NCI-H446 treated with DMSO at 0.1 percent for 48 hours (cell line): ENCODE measurements around the gene VEGFA.

Experiments
- DNase-seq: peaks from one replicate; lab custom pipeline; 2025; lab: John Stamatoyannopoulos, UW

VEGFA gene

DNA sequence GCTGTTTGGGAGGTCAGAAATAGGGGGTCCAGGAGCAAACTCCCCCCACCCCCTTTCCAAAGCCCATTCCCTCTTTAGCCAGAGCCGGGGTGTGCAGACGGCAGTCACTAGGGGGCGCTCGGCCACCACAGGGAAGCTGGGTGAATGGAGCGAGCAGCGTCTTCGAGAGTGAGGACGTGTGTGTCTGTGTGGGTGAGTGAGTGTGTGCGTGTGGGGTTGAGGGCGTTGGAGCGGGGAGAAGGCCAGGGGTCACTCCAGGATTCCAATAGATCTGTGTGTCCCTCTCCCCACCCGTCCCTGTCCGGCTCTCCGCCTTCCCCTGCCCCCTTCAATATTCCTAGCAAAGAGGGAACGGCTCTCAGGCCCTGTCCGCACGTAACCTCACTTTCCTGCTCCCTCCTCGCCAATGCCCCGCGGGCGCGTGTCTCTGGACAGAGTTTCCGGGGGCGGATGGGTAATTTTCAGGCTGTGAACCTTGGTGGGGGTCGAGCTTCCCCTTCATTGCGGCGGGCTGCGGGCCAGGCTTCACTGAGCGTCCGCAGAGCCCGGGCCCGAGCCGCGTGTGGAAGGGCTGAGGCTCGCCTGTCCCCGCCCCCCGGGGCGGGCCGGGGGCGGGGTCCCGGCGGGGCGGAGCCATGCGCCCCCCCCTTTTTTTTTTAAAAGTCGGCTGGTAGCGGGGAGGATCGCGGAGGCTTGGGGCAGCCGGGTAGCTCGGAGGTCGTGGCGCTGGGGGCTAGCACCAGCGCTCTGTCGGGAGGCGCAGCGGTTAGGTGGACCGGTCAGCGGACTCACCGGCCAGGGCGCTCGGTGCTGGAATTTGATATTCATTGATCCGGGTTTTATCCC lies at the start of gene VEGFA:
Gene VEGFA (plus strand): TSS at position 686 of the 846 bp plus-strand sequence.
- peak; percentile 64 for DNase-seq

GRCh38 chr6:43720999-43721398 lies 49.0 kb upstream of the VEGFA start:
- DNase-seq: no peak

- no peak for DNase-seq
These were observed 47.0 kb upstream of the VEGFA start for GRCh38 chr6:43722920-43723545.

DNA sequence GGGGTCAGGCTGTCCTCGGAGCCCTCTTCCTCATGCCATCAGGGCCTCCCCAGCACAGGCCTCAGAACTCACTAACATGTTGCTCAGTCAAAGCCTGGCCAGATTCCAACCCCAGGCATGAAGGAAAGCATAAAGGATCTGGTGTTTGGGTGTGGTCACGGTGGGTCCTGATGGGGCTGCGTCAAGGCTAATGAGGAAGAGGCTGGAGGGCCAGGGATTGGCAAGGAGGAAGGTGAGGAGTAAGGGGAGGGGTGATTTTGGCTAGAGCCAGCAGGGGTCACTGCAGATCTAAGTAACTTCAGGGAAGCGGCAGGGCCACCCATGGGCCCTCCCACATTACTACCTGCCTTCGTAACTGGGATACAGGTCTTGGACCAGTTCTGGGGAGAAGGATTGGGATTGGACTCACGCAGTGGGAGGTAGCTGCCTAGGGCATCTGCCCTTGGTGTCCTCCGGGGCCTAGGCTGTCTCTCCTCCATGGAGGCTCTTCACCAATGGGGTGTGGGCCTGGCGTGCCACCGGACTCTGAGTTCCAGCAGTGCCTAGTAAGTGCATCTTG lies 46.2 kb upstream of the VEGFA start:
- DNase-seq: no peak

DNA sequence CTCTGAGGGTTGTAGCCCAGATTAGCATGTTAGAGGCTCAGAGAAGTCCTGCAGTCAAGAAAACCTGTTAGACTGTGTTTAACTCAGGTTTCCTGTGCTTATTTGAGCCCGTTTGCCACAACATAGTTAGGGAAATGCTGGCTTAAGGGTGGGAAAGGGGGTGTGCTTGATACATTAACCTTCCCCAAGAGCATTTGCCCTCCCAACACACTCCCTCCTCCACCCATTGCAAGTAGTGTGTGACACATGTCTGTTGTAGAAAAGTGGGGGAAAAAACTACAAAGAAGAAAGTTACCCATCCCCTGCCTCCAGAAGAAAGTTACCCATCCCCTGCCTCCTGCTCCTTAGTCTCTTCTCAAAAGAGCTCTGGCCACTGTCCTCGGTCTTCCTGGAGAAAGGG lies 45.7 kb upstream of the VEGFA start:
- no peak for DNase-seq

DNA sequence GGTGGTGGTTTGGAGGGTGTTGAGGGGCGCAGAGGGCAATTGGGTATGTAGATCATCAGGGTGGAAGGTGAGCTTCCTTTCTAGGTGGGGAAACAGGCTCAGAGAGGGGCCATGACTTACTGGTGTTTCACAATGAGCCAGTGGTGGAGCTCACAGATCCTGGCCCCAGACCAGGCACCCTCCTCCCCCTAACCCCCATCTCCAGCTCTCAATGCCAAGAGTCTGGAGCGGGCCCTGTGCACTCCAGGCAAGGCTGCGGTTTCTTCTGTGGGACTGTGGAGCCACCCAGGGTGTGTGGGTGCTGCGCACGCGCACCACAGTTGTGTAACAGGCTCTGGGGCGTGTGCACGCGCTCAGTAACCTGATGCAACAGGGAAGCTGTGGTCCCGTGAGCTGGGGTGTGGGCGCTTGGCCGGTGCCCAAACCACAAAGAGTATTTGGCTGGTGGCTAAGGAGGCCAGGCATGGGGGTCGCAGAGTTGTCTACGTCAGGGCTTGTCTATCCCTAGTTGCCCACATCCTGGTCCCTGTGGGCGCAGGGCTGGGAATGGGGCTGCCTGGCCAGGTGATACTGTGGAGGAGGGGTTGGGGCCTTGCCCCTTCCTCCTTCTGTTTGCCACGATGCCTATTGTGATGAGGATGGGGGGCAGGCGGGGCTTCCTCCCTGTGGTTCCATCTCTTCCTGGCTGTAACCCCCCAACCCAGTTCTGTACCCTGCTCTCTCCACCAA lies 44.9 kb upstream of the VEGFA start:
- no peak for DNase-seq

DNA sequence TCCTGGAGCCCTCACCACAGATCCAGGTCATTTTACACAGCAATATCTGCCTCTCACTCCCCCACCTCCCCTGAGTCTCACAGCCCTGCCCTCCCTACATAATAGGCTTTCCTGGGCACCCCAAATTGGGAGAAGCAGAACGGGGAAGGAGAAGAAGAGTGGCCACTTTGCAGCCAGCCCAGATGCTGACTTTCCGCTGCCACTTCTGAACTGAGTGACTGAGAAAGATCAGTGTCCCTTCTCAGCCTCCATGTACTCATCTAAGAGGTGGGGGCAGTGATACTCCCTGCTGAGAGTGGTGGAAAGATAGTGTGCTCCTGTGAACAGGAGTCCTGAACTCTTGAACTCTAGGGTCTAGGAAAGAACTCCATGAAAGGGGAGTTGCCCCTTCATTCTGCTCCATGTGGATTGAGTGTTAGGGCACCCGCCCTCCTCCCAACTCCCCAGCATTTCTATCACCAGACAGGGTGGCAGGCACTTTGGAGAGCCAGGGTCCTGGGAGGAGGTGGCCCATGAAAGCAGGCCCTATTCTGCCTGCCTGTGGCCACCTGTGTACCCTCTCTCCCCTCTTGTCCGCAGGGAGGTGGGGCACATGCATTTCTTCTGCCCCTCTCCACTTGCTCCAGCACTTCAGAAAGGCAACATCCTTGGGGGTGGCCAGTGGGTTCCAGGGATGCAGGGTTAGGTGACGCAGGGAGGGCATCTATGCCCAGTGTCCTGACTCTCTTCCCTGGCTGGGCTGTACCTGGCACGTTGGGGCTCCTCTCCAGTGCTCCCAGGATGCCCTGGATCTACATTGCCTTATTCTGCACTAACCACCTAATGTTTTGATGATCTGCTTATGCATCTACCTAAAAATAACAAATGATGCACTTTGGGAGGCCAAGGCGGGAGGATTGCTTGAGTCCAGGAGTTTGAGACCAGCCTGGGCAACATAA lies 44.1 kb upstream of the VEGFA start:
- DNase-seq: no peak

DNA sequence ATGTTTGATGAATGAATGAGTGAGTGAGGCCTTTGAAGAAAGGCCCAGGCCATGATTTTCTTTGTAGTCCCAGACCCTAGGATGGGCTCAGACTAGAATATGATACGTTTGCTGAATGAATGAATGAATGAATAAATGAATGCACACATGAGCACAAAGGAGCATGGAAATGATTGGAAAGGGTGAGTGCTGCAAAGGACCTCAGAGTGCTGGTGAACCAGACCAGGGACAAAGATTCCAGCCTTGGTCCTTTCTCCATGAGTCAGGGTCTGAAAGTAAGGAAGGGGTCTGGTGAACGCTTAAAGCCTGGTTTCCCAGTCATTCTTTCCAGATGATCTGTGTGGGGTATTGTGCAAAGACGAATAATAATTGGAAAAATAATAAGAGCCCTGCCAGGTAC lies 42.4 kb upstream of the VEGFA start:
- no peak for DNase-seq

- DNase-seq: no peak
These were observed 41.4 kb upstream of the VEGFA start for GRCh38 chr6:43728586-43728985.

DNA sequence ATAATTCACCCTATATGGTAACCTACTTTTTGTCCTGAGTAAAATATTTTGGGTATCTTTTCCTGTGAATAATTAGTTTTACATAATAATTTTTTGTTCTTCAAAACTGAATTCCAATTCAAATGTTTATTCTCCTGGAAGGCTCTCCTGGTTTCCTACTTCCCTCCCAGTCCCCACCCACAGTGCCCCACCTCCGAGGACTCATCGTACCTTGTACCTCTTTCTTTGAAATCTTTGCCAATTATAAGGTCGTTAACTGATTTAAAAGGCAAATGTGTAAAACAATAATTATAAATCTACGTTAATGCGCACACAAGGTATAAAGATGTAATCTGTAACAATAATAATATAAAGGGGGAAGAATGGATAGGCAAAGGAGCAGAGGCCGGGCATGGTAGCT lies 40.5 kb upstream of the VEGFA start:
- DNase-seq: no peak

- DNase-seq: no peak
These were observed 39.4 kb upstream of the VEGFA start for GRCh38 chr6:43730634-43731033.

GRCh38 chr6:43733471-43734293 lies 36.3 kb upstream of the VEGFA start:
- no peak for DNase-seq

DNA sequence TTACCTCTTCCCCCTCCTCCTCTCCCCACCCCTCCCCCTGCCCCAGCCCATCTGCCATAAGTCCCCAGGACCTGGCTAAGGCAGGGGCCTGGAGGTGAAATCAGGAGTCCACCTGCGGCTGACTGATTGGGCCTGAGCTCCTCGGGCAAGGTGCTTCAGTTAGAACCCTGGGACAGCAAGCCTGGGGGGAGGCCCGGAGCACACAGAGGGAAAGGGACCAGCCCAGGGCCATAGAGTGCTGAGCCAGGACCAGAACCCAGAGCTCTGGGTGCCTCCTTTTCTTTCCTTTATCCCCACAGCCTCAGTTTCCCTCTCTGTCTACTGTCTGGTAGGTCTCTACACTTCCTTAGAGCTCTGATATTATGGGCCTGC lies 35.7 kb upstream of the VEGFA start:
- DNase-seq: no peak

DNA sequence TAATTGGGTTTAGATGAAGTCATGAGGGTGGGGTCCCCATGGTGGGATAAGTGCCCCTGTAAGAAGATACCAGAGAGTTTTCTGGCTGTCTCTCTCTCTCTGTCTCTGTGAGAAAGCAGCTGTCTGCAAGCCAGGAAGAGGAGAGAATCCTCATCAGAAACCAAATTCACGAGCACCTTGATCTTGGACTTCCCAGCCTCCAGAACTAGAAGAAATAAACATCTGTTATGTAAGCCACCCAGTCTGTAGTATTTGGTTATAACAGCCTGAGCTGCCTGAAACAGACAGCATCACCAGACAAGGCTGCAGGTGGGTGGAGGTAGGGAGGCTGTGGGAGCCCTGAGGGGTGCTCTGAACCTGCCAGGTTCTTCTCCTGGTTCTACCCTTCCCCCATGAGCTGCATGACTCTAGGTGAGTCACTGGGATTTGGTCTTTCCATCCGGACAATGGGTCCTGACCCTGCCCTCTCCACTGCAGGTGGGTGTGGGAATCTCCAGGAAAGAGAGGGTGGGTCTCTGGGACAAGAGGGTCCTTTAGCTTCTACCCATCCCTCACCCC lies 34.3 kb upstream of the VEGFA start:
- DNase-seq: no peak

DNA sequence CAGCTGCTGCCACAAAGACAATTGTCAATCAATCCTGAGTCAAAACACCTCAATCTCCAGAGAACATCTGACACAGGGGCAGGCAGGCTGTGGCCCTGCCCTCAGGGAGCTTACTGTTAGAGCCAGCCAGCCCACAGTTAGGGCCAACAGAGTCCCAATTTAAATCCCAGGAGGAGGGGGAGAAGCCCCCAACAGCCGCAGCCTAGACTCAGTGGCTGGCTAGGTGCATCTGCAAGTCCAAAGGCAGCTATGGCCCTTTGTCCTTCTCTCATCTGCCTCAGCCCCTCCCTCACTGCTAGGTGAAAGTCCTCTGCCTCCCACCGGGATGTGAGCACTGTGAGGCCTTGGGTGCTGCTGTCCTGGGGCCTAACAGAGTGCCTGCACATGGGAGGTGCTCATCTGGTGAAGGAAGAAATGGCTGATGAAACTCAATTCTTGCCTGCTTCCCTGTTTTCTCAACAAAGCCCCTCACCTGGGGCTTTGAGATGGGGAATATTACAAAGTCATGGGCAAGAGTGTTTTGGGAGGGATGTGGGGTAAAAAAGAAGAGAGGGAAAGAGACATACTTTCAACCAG lies 33.7 kb upstream of the VEGFA start:
- DNase-seq: no peak

GRCh38 chr6:43736844-43737243 lies 33.2 kb upstream of the VEGFA start:
- DNase-seq: no peak

DNA sequence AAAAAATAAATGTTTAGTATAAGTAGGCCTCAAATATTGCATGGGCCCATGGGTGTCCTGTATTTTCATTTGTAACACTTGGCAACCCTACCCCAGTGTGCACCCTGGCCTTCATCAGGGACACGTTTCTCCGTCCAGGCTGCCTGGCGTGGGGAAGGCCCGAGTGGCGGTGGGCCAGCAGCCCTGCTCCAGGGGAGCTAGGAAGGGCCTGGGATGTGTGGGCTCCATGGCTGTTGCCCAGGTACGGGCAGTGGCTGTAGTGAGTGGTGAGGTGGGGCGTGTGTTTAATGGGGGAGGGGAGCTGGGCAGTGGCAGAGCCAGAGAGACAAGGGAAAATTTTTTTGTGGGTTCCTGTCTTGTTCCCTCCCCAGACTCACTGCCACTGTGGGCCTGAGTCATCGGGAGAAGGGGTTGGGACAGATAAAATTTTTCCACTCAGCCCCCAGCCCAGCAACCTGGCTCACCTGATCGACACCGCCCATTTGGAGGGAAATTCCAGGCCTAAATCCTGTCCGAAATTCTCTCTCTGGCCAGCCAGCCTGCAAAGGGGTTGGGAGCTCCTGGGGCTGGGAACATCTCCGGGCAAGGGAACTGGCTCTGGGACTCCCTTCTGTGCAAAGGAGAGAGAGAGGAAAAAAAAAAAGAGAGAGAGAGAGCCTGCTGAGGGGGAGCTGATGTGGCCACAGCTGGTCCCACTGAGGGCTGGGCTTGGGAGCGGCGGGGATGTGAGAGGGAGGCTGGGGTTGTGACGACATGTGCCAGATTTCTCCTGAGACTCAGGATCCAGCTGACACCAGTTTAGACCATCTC lies 32.5 kb upstream of the VEGFA start:
- DNase-seq: no peak

GRCh38 chr6:43738267-43738676 lies 31.7 kb upstream of the VEGFA start:
- no peak for DNase-seq
